ENCODE measurements around the gene POC5. TPM values are rescaled to one million over a fixed set of nuclear protein-coding genes. Genes with fewer than 3 reads are reported as not detected.

Gene POC5
- total RNA-seq, 1 experiment from 2014 or later: 12.7 TPM

DNA sequence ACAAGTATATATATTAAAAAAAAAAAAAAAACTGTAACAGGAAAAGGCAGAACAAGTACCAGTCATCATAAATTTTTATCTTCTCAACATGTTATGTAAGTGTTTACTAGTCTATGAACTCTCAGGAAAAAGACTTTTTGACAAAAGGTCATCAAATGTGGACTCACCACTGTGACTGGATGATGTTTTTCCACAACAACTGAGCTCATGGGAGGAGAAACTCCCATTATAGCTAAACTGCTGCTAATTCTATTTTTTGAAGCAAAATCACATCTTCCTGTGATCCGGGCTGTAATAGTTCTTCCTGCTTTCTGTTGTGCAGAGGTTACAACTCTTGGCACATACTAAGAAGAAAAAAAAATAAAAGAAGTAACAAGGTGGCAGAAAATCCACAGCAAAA is 39.6 kb downstream of the POC5 start:
- H3K36me3 ChIP-seq (ENCODE audit: control insufficient read depth, insufficient read depth, low read length): no peaks in the 10 kb centered on the region; the same call in 1 of the 2 replicates
- H3K4me3 ChIP-seq (ENCODE audit: low read depth, low read length): no peak overlapping the region
- ChIA-PET POLR2A (no interaction called here), CTCF (no interaction called here)
- no peaks in the 10 kb centered on the region for H3K27me3 ChIP-seq (replicated peaks; ENCODE audit: control insufficient read depth, insufficient read depth, low read length)
- no peak overlapping the region for H3K4me3 Mint-ChIP-seq (ENCODE audit: unreplicated experiment)
- DNase-seq: no peak
- no peaks in the 10 kb centered on the region for H3K9me3 ChIP-seq
- no peaks in the 10 kb centered on the region for H3K4me1 Mint-ChIP-seq (ENCODE audit: low read depth, unreplicated experiment)
- no peaks in the 10 kb centered on the region for H3K36me3 Mint-ChIP-seq (ENCODE audit: insufficient read depth, unreplicated experiment)
- intact Hi-C loops (cut with micrococcal nuclease; ENCODE audit: unreplicated experiment): no loop called here
- no peaks in the 10 kb centered on the region for H3K9me3 Mint-ChIP-seq (ENCODE audit: unreplicated experiment)
- H3K4me1 ChIP-seq: peaks cover 5% of the 10 kb centered on the region; the same call in 1 of the 2 replicates
- H3K27me3 Mint-ChIP-seq (ENCODE audit: insufficient read depth, unreplicated experiment): no peaks in the 10 kb centered on the region
- TF ChIP-seq, protein P1, sequence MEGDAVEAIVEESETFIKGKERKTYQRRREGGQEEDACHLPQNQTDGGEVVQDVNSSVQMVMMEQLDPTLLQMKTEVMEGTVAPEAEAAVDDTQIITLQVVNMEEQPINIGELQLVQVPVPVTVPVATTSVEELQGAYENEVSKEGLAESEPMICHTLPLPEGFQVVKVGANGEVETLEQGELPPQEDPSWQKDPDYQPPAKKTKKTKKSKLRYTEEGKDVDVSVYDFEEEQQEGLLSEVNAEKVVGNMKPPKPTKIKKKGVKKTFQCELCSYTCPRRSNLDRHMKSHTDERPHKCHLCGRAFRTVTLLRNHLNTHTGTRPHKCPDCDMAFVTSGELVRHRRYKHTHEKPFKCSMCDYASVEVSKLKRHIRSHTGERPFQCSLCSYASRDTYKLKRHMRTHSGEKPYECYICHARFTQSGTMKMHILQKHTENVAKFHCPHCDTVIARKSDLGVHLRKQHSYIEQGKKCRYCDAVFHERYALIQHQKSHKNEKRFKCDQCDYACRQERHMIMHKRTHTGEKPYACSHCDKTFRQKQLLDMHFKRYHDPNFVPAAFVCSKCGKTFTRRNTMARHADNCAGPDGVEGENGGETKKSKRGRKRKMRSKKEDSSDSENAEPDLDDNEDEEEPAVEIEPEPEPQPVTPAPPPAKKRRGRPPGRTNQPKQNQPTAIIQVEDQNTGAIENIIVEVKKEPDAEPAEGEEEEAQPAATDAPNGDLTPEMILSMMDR (IDR thresholded peaks at IDR 0.05; ENCODE audit: insufficient read depth in 1 of 2, low read depth in 1 of 2, low read length in 1 of 2, severe bottlenecking in 1 of 2, unreplicated experiment in 1 of 2): no peak
- no TSS peak for BruUV-seq (replicated peaks)
- H3K27ac Mint-ChIP-seq (ENCODE audit: unreplicated experiment): no peak overlapping the region

DNA sequence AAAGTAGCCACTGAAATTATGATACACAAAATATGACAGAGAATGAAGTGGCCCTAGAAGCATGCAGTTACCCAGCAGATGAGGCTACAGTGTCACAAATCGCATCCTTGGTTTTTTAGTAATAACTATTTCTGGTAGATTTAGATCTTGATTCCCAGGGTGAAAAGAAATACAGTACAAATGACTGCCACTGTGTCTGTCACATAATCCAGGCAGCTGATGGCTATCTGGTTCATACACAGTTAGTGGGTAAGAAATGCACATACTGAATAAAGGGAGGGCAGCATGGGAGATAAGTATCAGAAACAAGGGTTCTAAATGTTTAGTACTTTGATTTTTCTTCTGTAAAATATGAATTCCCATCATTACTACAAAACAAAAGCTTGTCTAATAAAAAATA is 41.5 kb downstream of the POC5 start:
- intact Hi-C loops (cut with micrococcal nuclease; ENCODE audit: unreplicated experiment): no loop called here
- Mint-ChIP-seq H3K27me3 (ENCODE audit: insufficient read depth, unreplicated experiment) (no peaks in the 10 kb centered on the region), H3K9me3 (ENCODE audit: unreplicated experiment) (no peaks in the 10 kb centered on the region), H3K36me3 (ENCODE audit: insufficient read depth, unreplicated experiment) (no peaks in the 10 kb centered on the region), H3K27ac (ENCODE audit: unreplicated experiment) (no peak overlapping the region), H3K4me3 (ENCODE audit: unreplicated experiment) (no peak overlapping the region), H3K4me1 (ENCODE audit: low read depth, unreplicated experiment) (no peaks in the 10 kb centered on the region)
- ChIA-PET POLR2A (no interaction called here), CTCF (no interaction called here)
- TF ChIP-seq, protein P1 (IDR thresholded peaks at IDR 0.05; ENCODE audit: insufficient read depth in 1 of 2, low read depth in 1 of 2, low read length in 1 of 2, severe bottlenecking in 1 of 2, unreplicated experiment in 1 of 2): no peak
- no TSS peak for BruUV-seq (replicated peaks)
- H3K4me3 ChIP-seq (ENCODE audit: low read depth, low read length): no peak overlapping the region
- peaks cover under 1% of the 10 kb centered on the region; the same call in 1 of the 2 replicates for H3K4me1 ChIP-seq
- H3K9me3 ChIP-seq: no peaks in the 10 kb centered on the region
- H3K27me3 ChIP-seq (replicated peaks; ENCODE audit: control insufficient read depth, insufficient read depth, low read length): no peaks in the 10 kb centered on the region
- DNase-seq: no peak
- H3K36me3 ChIP-seq (ENCODE audit: control insufficient read depth, insufficient read depth, low read length): no peaks in the 10 kb centered on the region; the same call in 1 of the 2 replicates

DNA sequence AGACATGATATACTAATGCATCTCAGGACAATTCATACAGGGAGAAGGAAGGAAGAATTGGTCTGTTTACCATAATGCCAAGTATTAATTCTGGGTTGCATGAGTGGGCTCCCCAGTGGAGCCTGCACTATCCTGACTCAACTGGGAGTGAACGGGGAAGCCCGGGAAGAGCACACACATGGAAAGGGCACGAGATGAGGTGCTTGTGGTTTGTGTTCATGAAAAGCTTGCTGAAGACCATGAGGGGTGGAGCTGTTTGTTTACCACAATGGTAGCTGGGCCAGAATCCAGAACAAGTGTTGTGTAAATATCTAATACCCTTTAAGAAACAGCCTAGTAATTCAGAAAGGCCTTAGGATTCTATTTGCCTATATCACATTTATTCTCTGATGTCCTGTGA is 44.6 kb downstream of the POC5 start:
- Histone ChIP-seq H3K4me3 (ENCODE audit: low read depth, low read length) (no peak overlapping the region), H3K4me1 (peaks cover 9% of the 10 kb centered on the region; the same call in 1 of the 2 replicates), H3K9me3 (no peaks in the 10 kb centered on the region), H3K27me3 (replicated peaks; ENCODE audit: control insufficient read depth, insufficient read depth, low read length) (no peaks in the 10 kb centered on the region), H3K36me3 (ENCODE audit: control insufficient read depth, insufficient read depth, low read length) (no peaks in the 10 kb centered on the region; the same call in 1 of the 2 replicates)
- H3K9me3 Mint-ChIP-seq (ENCODE audit: unreplicated experiment): no peaks in the 10 kb centered on the region
- H3K36me3 Mint-ChIP-seq (ENCODE audit: insufficient read depth, unreplicated experiment): no peaks in the 10 kb centered on the region
- H3K4me1 Mint-ChIP-seq (ENCODE audit: low read depth, unreplicated experiment): peaks cover 14% of the 10 kb centered on the region
- no peak overlapping the region for H3K4me3 Mint-ChIP-seq (ENCODE audit: unreplicated experiment)
- ChIA-PET POLR2A (no interaction called here), CTCF (no interaction called here)
- no peak overlapping the region for H3K27ac Mint-ChIP-seq (ENCODE audit: unreplicated experiment)
- BruUV-seq (replicated peaks): no TSS peak
- no peaks in the 10 kb centered on the region for H3K27me3 Mint-ChIP-seq (ENCODE audit: insufficient read depth, unreplicated experiment)
- intact Hi-C loops (cut with micrococcal nuclease; ENCODE audit: unreplicated experiment): no loop called here
- no peak for DNase-seq
- TF ChIP-seq, protein P1 (IDR thresholded peaks at IDR 0.05; ENCODE audit: insufficient read depth in 1 of 2, low read depth in 1 of 2, low read length in 1 of 2, severe bottlenecking in 1 of 2, unreplicated experiment in 1 of 2): no peak

Data from Caco-2 (cell line).